Upper lobe of right lung (tissue), 1 donor: ENCODE results near the gene NFIC. TPM values are rescaled to one million over a fixed set of nuclear protein-coding genes. Genes with fewer than 3 reads are reported as not detected.

Experiments
- ATAC-seq: fragments of 200-7000 bp; cut with Tn5 transposase; one replicate; pipeline ENCODE4 v1.9.1; 2020; ENCODE audit warnings: mild to moderate bottlenecking, moderate library complexity
- DNase-seq: peaks from one replicate; pipeline ENCODE4 v3.0.0-alpha.2; 2020
- H3K27ac ChIP-seq: fragments of 200-600 bp; one replicate; pipeline ENCODE4 v1.8.0; 2022
- H3K27me3 ChIP-seq: fragments of 200-600 bp; one replicate; pipeline ENCODE4 v1.8.0; 2022; ENCODE audit warnings: mild to moderate bottlenecking
- H3K36me3 ChIP-seq: fragments of 200-600 bp; one replicate; pipeline ENCODE4 v1.8.0; 2022
- H3K4me1 ChIP-seq: fragments of 200-600 bp; one replicate; pipeline ENCODE4 v1.8.0; 2022
- H3K4me3 ChIP-seq: fragments of 200-600 bp; one replicate; pipeline ENCODE4 v1.8.0; 2022; ENCODE audit warnings: mild to moderate bottlenecking
- H3K9me3 ChIP-seq: fragments of 200-600 bp; one replicate; pipeline ENCODE4 v1.8.0; 2022
- intact Hi-C: fragments of 100-400 bp; cut with DNase I; formaldehyde crosslinking; loops from one replicate; pipeline ENCODE4 v1.11.0; 2022
- total RNA-seq: library from RNA; stranded (reverse); fragmentation: NEBNext Ultra II Directional; extraction: Animal tissue kit (Norgen Biotek cat#: 25700); gene quantifications from one replicate; pipeline ENCODE4 v1.2.1, GENCODE V29; 2021
- TF ChIP-seq, protein P1 (sequence below): fragments of 200-600 bp; IDR thresholded peaks from one replicate; pipeline ENCODE4 v1.8.0; 2022; ENCODE audit warnings: antibody characterized with exemption
- donor health status: DM: no; HTN: yes; CAD: no; lungs with severe emphysema.

The NFIC gene
- total RNA-seq, 1 donor from 2014 or later: 150 TPM

DNA sequence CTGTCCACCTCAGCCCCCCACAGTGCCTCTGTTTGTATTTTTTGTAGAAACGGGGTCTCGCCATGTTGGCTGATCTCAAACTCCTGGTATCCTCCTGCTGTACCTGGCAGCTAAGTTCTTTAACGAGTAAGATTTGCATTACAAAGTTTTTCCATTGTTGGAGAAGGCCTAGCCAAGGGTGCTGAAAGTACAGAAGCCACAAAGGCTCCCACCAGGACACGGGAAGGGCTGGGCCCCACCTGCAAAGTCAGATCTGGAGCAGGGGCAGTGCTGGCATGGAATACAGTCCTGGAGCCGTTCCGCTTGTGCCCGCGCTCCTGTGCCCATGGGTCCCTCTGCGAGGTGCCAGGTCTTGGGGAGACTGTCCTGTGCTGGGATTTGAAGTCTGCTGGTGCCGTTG is 151.9 kb downstream of the NFIC start:
- Histone ChIP-seq H3K36me3 (peaks cover 15% of the 10 kb centered on the region), H3K27me3 (no peaks in the 10 kb centered on the region)
- intact Hi-C loops: no loop called here

DNA sequence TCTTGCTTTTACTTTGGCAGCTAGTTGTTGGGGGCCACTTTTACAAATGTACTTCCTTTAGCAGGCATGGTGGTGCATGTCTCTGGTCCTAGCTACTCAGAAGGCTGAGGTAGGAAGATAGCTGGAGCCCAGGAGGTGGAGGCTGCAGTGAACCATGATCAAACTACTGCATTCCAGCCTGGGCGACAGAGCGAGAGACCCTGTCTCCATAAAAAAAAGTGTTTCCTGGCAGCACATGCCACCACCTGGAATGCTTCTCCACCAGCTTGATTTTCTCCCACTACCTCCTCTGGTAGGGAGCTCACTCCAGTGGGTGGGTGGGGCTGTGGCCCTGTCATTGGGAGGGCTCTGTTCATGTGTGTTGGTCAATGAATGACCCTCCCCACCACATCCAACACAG is 152.3 kb downstream of the NFIC start:
- no peak overlapping the region for H3K27ac ChIP-seq
- H3K4me3 ChIP-seq: no peak overlapping the region
- TF ChIP-seq, protein P1, sequence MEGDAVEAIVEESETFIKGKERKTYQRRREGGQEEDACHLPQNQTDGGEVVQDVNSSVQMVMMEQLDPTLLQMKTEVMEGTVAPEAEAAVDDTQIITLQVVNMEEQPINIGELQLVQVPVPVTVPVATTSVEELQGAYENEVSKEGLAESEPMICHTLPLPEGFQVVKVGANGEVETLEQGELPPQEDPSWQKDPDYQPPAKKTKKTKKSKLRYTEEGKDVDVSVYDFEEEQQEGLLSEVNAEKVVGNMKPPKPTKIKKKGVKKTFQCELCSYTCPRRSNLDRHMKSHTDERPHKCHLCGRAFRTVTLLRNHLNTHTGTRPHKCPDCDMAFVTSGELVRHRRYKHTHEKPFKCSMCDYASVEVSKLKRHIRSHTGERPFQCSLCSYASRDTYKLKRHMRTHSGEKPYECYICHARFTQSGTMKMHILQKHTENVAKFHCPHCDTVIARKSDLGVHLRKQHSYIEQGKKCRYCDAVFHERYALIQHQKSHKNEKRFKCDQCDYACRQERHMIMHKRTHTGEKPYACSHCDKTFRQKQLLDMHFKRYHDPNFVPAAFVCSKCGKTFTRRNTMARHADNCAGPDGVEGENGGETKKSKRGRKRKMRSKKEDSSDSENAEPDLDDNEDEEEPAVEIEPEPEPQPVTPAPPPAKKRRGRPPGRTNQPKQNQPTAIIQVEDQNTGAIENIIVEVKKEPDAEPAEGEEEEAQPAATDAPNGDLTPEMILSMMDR: no peak
- H3K9me3 ChIP-seq: no peaks in the 10 kb centered on the region
- no peaks in the 10 kb centered on the region for H3K27me3 ChIP-seq
- H3K36me3 ChIP-seq: peaks cover 19% of the 10 kb centered on the region
- DNase-seq: no peak
- H3K4me1 ChIP-seq: no peaks in the 10 kb centered on the region
- intact Hi-C loops: no loop called here
- ATAC-seq: no peak

More for the DNA sequence above, 151.9 kb downstream of the NFIC start:
- ATAC-seq (no peak), DNase-seq (no peak)
- no peak overlapping the region for H3K27ac ChIP-seq
- H3K4me3 ChIP-seq: no peak overlapping the region
- TF ChIP-seq, protein P1: no peak
- H3K9me3 ChIP-seq: no peaks in the 10 kb centered on the region
- no peaks in the 10 kb centered on the region for H3K4me1 ChIP-seq

Other genes with a start within 250 kb of the NFIC start
- 18.6 TPM for gene GNA15, start 230.6 kb upstream of the NFIC start, total RNA-seq
- gene S1PR4, start 187.8 kb upstream of the NFIC start, total RNA-seq: 22.3 TPM
- gene NCLN, start 180.7 kb upstream of the NFIC start, total RNA-seq: 71.4 TPM
- not detected for gene CELF5, start 141.9 kb upstream of the NFIC start, total RNA-seq
- gene SMIM24, start 113.9 kb downstream of the NFIC start, total RNA-seq: not detected
- gene SMIM44, start 116.9 kb downstream of the NFIC start, total RNA-seq: not detected
- 12.2 TPM for gene DOHH, start 134.1 kb downstream of the NFIC start, total RNA-seq
- gene FZR1, start 139.7 kb downstream of the NFIC start, total RNA-seq: 30.8 TPM
- gene TEKTIP1, start 172.6 kb downstream of the NFIC start, total RNA-seq: 3.2 TPM
- gene MFSD12, start 191.0 kb downstream of the NFIC start, total RNA-seq: 95.9 TPM
- 60.0 TPM for gene HMG20B, start 206.4 kb downstream of the NFIC start, total RNA-seq
- 6.5 TPM for gene GIPC3, start 218.9 kb downstream of the NFIC start, total RNA-seq
- gene TBXA2R, start 240.3 kb downstream of the NFIC start, total RNA-seq: 4.7 TPM